Glomerular visceral epithelial cell (primary cell): ENCODE measurements around the gene ACAP2.
"Not testable (repeated sequence)": the region's sequence is repeated elsewhere in the genome, so short reads cannot be mapped to it uniquely, and the experiment has no call there.

ENCODE experiments used
- DNase-seq: peaks from one replicate; pipeline ENCODE4 v3.0.0-alpha.2; 2016; ENCODE audit errors: extremely low spot score

The ACAP2 gene

DNA sequence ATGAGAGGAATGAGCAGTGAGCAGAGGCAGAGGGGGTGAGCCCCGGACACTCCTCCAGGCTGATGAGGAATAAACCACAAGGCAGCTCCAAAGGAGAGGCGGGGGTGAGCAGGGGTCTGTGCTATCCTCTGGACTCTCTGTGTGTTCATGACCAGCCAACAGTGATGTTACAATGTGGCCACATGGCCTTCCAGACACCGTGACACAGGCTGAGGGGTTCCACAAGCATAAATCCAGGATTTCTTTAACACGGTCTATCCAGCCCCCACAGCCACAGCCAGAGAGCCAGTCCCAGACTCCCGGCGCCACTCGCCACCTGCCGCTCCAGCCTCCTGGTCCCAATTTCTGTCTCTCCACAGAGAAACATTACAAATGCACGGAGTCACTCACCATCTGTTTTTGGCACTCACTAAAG is 196.2 kb downstream of the ACAP2 start:
- no peak for DNase-seq

DNA sequence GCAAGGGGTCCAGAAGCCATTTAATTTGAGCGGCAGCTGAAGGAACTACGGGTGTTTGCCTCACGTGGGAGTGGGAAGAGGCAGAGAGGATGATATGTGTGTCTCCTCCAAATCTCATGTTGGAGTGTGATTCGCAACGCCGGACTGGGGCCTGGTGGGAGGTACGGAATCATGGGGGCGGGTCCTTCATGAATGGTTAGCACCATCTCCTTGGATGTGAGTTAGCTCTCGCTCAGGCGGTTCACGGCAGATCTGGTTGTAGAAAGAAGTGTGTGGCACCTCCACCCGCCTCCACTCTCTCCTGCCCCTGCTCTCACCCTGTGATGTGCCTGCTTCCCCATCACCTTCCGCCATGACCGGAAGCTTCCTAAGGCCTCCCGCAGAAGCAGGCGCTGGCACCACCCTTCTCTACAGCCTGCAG is 197.3 kb downstream of the ACAP2 start:
- DNase-seq, result no peak

DNA sequence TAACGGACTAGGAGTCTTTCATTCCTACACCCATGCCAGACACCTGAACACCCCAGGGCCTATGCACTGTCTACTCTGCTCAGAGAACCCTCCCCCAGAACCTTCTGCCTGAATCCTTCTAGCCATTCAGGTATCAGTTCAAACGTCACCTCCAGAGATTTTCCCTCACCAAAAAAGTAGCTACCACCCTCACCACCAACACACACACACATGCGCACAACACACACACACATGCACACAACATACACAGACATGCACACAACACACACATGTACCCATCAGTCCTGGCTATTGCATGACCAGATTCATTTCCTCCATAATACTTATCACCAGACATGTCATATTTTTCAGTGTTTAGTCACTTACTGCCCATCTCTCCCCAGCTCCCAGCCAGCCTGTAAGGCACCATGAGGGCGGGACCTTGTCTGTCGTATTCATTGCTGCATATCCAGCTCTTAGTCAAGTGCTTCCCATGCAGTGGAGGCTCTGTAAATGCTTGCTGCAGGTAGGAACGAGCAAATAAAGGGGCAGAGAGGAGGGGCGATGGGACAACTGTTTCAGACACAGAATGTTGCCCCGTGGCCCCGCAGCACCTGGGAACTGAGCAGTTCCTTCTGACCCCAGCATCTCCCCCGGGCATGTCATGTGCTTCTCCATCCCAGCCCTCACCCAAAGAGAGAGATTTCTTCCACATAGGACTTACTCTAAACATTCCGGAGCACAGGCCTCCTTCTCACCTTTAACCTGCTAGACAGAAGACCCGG is 201.0 kb downstream of the ACAP2 start:
- DNase-seq, result no peak

DNA sequence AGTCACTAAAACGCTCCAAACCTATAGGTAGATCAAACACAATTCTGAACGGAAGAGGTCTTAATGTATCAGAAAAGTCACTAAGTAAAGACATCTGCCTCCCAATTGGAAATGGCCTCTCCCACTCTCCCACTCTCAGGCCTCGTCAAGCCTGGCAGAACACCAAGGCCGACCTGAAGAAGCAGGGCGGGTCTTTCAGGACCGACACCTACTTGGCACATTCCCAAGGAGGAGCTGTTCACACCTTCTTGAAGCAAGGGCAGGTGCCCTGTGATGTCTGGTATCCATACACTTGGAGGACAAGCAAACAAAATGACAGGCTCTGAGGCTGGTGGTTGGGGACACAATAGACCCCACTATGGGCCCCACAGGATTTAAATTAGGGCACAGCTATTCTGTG is 201.9 kb downstream of the ACAP2 start:
- DNase-seq, result no peak

DNA sequence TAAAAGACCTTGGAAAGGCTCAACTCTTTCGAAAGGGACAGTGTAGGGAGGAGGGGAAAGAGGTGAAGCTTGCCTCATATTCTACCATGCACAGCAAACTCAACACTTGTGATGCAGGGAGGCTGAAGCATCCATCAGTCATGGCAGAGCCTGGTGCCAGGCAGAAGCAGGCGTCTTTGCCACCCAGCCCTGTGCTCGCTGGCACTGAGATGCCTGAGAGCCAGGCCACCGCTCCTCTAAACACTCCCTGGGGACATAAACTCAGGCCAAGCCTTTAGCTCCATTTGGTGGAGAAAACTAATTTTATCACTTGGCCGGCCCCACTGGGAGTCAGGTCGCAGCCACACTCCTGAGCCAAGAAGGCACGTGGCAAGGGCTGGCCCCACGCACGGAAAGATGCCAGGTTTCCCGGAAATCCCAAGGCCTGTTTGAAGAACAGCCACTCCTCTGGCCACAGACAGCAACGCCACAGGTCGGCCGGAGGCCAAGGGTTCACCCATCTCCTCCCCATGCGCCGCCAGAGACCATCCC is 202.6 kb downstream of the ACAP2 start:
- DNase-seq, result no peak

- no peak for DNase-seq
These were observed 203.7 kb downstream of the ACAP2 start for GRCh38 chr3:195239121-195239520.

GRCh38 chr3:195238586-195239118 is 204.2 kb downstream of the ACAP2 start:
- DNase-seq, result no peak

DNA sequence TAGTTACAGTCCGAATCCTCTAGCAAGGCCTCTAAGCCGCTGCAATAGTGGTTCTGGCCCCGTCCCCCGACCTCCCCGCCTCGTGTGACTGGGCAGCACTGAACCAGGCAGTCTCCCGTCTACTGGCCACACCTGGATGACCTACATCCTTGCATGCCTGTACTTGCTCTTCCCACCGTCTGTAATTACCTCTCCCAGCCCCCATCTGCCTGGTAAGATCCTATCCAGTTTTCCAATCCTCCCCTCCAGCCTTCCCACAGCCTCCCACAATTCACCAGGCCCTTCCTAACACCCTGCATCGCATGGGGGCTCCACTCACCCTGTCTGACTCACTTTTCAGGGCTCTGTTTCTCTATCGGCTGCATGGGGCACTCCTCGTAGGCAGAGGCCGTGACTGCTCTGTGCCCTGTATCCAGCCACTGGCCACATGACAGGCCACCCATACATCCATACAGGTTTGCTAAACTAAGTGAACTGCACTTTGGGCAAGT is 204.7 kb downstream of the ACAP2 start:
- no peak for DNase-seq

DNA sequence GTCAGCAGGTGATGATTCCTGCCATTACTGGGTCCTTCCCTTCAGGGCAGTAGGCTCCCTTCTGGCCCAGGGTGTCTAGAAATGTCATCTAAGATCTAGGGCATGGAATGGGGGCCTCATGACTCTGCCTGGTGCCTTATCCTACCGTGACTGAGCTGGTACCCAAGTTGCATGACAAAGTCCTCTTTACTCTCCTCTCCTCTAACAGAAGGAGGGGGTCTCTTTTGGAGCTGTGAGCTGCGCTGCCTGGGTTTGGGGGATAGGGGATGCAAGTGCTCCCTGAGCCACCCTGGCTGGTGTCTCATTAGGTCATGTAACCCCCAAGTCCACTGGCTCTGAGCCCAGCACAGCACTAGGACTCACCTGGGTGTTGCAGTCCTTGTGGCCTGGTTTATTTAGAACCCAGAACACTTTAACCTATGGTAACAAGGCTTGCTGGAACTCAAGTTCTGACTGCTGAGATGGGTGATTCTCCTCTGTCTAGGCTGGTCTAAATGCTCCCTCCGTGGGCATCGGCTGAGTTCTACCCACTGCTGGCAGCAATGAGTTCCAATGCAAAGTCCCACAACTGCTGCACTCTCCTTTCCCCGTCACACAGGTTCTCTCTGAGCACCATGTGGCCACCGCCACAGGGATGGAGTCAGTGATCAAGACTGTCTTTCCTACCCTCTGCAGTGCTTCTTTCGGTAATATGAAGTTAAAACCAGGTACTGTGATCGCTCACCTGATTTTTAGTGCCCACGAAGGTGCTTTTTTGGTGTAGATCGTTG is 205.8 kb downstream of the ACAP2 start:
- no peak for DNase-seq

GRCh38 chr3:195236076-195236798 is 206.6 kb downstream of the ACAP2 start:
- DNase-seq, result no peak

GRCh38 chr3:195230244-195230643 is 212.6 kb downstream of the ACAP2 start:
- no peak for DNase-seq

GRCh38 chr3:195228886-195229285 is 213.9 kb downstream of the ACAP2 start:
- not testable (repeated sequence) for DNase-seq

- no peak for DNase-seq
These were observed 214.9 kb downstream of the ACAP2 start for GRCh38 chr3:195227871-195228270.

DNA sequence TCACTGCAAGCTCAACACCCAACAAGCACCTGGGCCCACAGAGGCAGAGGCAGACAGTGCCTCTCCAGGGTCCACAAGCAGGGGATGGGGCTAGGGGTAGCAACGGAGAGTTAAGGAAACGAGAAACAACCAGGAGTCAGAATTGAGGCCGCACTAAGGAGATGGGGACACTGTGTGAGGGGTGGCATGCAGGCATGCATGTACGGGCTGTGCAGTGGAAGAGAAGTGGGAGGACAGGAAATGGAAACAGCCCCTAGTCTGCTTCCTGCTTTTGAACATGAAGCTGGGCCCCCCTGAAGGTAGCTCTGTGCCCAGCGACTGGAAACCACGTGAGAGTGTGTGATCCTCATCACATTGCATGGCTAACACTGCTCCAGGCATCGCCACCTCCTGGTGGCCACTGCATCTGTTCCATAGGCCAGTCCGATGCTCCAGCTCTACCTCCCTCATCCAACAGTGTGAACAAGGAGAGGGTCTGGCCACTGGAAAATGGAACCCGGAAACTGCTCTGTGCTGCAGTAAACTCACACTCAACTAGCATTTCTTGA is 215.8 kb downstream of the ACAP2 start:
- no peak for DNase-seq

GRCh38 chr3:195226445-195226844 is 216.4 kb downstream of the ACAP2 start:
- DNase-seq, result no peak

- no peak for DNase-seq
These were observed 217.7 kb downstream of the ACAP2 start for GRCh38 chr3:195224980-195225580.
